ENCODE measurements around the gene OR2F1. TPM values are rescaled to one million over a fixed set of nuclear protein-coding genes. Genes with fewer than 3 reads are reported as not detected.

The OR2F1 gene
- total and polyA plus RNA-seq, 4 donors, result not detected

DNA sequence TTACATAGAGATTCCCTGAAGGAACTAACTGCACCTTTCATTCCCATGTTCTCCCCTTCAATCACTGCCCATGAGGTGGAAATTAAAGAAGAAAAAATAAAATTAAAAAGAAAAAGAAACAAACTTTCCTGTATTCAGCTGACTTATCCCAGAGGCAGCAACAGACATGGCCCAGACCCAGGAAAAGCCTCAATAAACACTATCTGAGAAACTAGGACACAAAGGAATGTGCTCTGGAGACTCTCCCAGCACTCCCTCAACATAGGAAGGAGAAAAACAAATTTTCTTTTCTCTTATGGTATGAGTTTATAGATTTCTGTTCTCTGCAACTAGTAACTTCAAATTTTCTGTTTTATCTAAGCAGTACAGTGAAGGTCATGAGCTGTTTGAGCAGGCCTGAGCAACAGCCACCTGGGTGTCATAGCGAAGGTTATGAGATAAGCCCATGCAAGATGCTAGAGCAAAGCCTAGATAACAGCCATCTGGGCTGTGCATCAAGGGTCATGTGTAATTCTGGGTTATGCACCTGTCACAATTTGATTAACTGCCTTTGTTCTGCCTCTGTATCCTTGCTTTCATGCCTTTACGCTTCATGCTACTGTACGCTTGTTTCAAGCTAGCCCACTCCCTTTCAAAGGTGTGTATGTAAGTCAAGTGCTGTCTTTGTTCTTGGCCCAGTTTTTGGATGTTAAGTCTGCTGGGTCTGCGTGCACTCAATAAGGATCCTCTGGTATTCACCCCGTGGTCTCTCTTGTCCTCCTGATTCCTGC lies 34.5 kb downstream of the OR2F1 start:
- no peaks in the 10 kb centered on the region for H3K27me3 ChIP-seq (ENCODE audit: control insufficient read depth in 1 of 2, insufficient read depth in 2 of 2, low read length in 1 of 2)
- no peaks in the 10 kb centered on the region for H3K9me3 ChIP-seq (ENCODE audit: control insufficient read depth, low read length)
- DNase-seq, result no peak
- H3K36me3 ChIP-seq (ENCODE audit: control insufficient read depth in 1 of 2, insufficient read depth in 2 of 2, low read length in 1 of 2), result no peaks in the 10 kb centered on the region
- WGBS, 2 donors, result 95 to 98% methylated on average over 5 of the region's 5 CpGs
- intact Hi-C loops (cut with DNase I), result no loop called here
- H3K4me1 ChIP-seq (ENCODE audit: control insufficient read depth in 1 of 2, insufficient read depth in 2 of 2, low read length in 2 of 2), result no peaks in the 10 kb centered on the region
- no peak overlapping the region for H3K27ac ChIP-seq (ENCODE audit: low read depth in 1 of 2, low read length in 2 of 2)
- H3K4me3 ChIP-seq (ENCODE audit: low read length in 2 of 2), result no peak overlapping the region
- ATAC-seq (ENCODE audit: low FRiP score), result no peak

DNA sequence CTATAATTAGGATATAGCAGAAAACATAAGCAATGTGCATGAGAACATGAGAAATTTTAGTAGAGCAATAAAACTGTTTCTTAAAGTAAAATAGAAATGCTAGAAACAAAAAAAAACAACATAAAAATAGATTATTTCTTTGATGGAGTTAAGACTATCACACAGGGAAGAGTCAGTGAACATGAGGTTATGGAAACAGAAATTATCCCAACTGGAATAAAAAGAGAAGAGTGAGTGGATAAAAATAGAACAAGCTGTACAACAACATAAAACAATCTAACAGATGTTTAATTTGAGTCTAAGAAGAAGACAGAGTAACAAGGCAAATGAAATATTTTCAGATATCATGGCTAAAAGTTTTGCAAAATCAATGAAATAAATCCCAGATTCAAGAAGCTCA lies 38.0 kb downstream of the OR2F1 start:
- no peaks in the 10 kb centered on the region for H3K36me3 ChIP-seq (ENCODE audit: control insufficient read depth in 1 of 2, insufficient read depth in 2 of 2, low read length in 1 of 2)
- H3K4me1 ChIP-seq (ENCODE audit: control insufficient read depth in 1 of 2, insufficient read depth in 2 of 2, low read length in 2 of 2), result no peaks in the 10 kb centered on the region
- no peak overlapping the region for H3K27ac ChIP-seq (ENCODE audit: low read depth in 1 of 2, low read length in 2 of 2)
- ATAC-seq (ENCODE audit: low FRiP score) (no peak), DNase-seq (no peak)
- no peaks in the 10 kb centered on the region for H3K27me3 ChIP-seq (ENCODE audit: control insufficient read depth in 1 of 2, insufficient read depth in 2 of 2, low read length in 1 of 2)
- no peaks in the 10 kb centered on the region for H3K9me3 ChIP-seq (ENCODE audit: control insufficient read depth, low read length)
- intact Hi-C loops (cut with DNase I), result no loop called here
- no peak overlapping the region for H3K4me3 ChIP-seq (ENCODE audit: low read length in 2 of 2)

GRCh38 chr7:143993924-143994323 lies 39.3 kb downstream of the OR2F1 start:
- intact Hi-C loops (cut with DNase I), result no loop called here
- ATAC-seq (ENCODE audit: low FRiP score), result no peak
- no peaks in the 10 kb centered on the region for H3K4me1 ChIP-seq (ENCODE audit: control insufficient read depth in 1 of 2, insufficient read depth in 2 of 2, low read length in 2 of 2)
- WGBS, 2 donors, result 93% methylated on average over 3 of the region's 3 CpGs
- H3K9me3 ChIP-seq (ENCODE audit: control insufficient read depth, low read length), result no peaks in the 10 kb centered on the region
- H3K27me3 ChIP-seq (ENCODE audit: control insufficient read depth in 1 of 2, insufficient read depth in 2 of 2, low read length in 1 of 2), result no peaks in the 10 kb centered on the region
- H3K36me3 ChIP-seq (ENCODE audit: control insufficient read depth in 1 of 2, insufficient read depth in 2 of 2, low read length in 1 of 2), result no peaks in the 10 kb centered on the region
- no peak for DNase-seq
- no peak overlapping the region for H3K27ac ChIP-seq (ENCODE audit: low read depth in 1 of 2, low read length in 2 of 2)
- H3K4me3 ChIP-seq (ENCODE audit: low read length in 2 of 2), result no peak overlapping the region

DNA sequence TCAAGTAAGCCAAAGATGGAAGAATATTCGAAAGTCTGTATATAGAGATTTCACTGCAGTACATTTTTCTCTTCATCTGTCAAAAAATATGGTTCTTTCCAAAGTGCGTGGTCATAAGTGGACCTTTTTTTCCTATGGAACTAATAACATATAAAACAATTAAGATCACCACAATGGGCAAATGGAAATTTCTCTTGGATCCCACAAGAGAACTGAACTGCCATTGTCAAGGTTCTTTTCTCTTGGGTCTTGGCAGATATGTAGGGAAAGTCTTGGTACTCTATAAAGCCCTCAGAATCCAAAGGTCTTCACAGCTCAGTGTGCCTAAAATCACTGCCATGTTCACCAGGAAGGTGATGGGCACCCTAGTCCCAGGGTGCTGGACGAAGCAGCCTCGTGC lies 45.4 kb downstream of the OR2F1 start, which contains the start of gene OR6B1:
TSS of gene OR6B1 (plus strand) at position 301 of the 400 bp plus-strand sequence. CDS start 3,677 bp downstream, outside the sequence.
- intact Hi-C loops (cut with DNase I), result loop anchor here in 1 of 2 donors (10.0 kb wide), 1 partner anchor 95 kb away; the partner anchor contains the start of gene TCAF1

DNA sequence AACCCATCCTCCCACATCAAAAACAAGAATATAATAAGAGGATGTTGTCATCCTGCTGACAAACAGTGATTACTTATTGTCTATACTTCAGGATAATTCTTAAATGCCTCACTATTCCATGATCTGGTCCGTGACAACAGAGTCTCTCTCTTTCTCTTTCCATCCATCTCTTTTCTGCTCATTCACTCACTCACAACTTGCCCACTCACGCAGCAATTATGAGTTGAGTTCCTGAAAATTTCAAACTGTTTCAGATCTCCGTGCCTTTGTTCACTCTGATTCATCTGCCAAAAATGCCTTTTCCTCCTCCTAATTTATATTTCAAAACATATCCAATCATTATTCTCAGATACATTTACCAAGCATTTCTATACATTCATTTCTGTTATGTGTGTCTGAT lies 46.9 kb downstream of the OR2F1 start:
- ATAC-seq (ENCODE audit: low FRiP score), result no peak
- no peak overlapping the region for H3K27ac ChIP-seq (ENCODE audit: low read depth in 1 of 2, low read length in 2 of 2)
- H3K9me3 ChIP-seq (ENCODE audit: control insufficient read depth, low read length), result no peaks in the 10 kb centered on the region
- H3K4me1 ChIP-seq (ENCODE audit: control insufficient read depth in 1 of 2, insufficient read depth in 2 of 2, low read length in 2 of 2), result no peaks in the 10 kb centered on the region
- H3K27me3 ChIP-seq (ENCODE audit: control insufficient read depth in 1 of 2, insufficient read depth in 2 of 2, low read length in 1 of 2), result no peaks in the 10 kb centered on the region
- intact Hi-C loops (cut with DNase I), result loop anchor here in 1 of 2 donors (10.0 kb wide), 1 partner anchor 97 kb away; the partner anchor contains the start of gene TCAF1
- H3K4me3 ChIP-seq (ENCODE audit: low read length in 2 of 2), result no peak overlapping the region
- no peak for DNase-seq
- WGBS, 2 donors, result 53 to 54% methylated on average over 3 of the region's 3 CpGs
- H3K36me3 ChIP-seq (ENCODE audit: control insufficient read depth in 1 of 2, insufficient read depth in 2 of 2, low read length in 1 of 2), result no peaks in the 10 kb centered on the region

More for the DNA sequence above, 45.4 kb downstream of the OR2F1 start, which contains the start of gene OR6B1:
- Histone ChIP-seq H3K9me3 (ENCODE audit: control insufficient read depth, low read length) (no peaks in the 10 kb centered on the region), H3K36me3 (ENCODE audit: control insufficient read depth in 1 of 2, insufficient read depth in 2 of 2, low read length in 1 of 2) (no peaks in the 10 kb centered on the region), H3K4me1 (ENCODE audit: control insufficient read depth in 1 of 2, insufficient read depth in 2 of 2, low read length in 2 of 2) (no peaks in the 10 kb centered on the region), H3K4me3 (ENCODE audit: low read length in 2 of 2) (no peak within 1 kb of the TSS), H3K27ac (ENCODE audit: low read depth in 1 of 2, low read length in 2 of 2) (no peak within 1 kb of the TSS), H3K27me3 (ENCODE audit: control insufficient read depth in 1 of 2, insufficient read depth in 2 of 2, low read length in 1 of 2) (no peaks in the 10 kb centered on the region)
- no peak for DNase-seq
- no peak for ATAC-seq (ENCODE audit: low FRiP score)
- 92 to 93% methylated on average over 4 of the region's 4 CpGs for WGBS, 2 donors

- H3K9me3 ChIP-seq (ENCODE audit: control insufficient read depth, low read length), result no peaks in the 10 kb centered on the region
- DNase-seq (no peak), ATAC-seq (ENCODE audit: low FRiP score) (no peak)
- H3K27ac ChIP-seq (ENCODE audit: low read depth in 1 of 2, low read length in 2 of 2), result no peak overlapping the region
- no peaks in the 10 kb centered on the region for H3K4me1 ChIP-seq (ENCODE audit: control insufficient read depth in 1 of 2, insufficient read depth in 2 of 2, low read length in 2 of 2)
- H3K27me3 ChIP-seq (ENCODE audit: control insufficient read depth in 1 of 2, insufficient read depth in 2 of 2, low read length in 1 of 2), result no peaks in the 10 kb centered on the region
- WGBS, 2 donors, result 88 to 91% methylated on average over 5 of the region's 5 CpGs
- intact Hi-C loops (cut with DNase I), result loop anchor here in 1 of 2 donors (10.0 kb wide), 1 partner anchor 100 kb away; the partner anchor contains the start of gene TCAF1
- H3K36me3 ChIP-seq (ENCODE audit: control insufficient read depth in 1 of 2, insufficient read depth in 2 of 2, low read length in 1 of 2), result no peaks in the 10 kb centered on the region
- H3K4me3 ChIP-seq (ENCODE audit: low read length in 2 of 2), result no peak overlapping the region
Observed at GRCh38 chr7:144004703-144005102, 50.1 kb downstream of the OR2F1 start.

- no peak overlapping the region for H3K4me3 ChIP-seq (ENCODE audit: low read length in 2 of 2)
- no peaks in the 10 kb centered on the region for H3K4me1 ChIP-seq (ENCODE audit: control insufficient read depth in 1 of 2, insufficient read depth in 2 of 2, low read length in 2 of 2)
- no peaks in the 10 kb centered on the region for H3K27me3 ChIP-seq (ENCODE audit: control insufficient read depth in 1 of 2, insufficient read depth in 2 of 2, low read length in 1 of 2)
- 63 to 66% methylated on average over 1 of the region's 1 CpG for WGBS, 2 donors
- no peaks in the 10 kb centered on the region for H3K9me3 ChIP-seq (ENCODE audit: control insufficient read depth, low read length)
- intact Hi-C loops (cut with DNase I), result loop anchor here in 1 of 2 donors (10.0 kb wide), 1 partner anchor 101 kb away; the partner anchor contains the start of gene TCAF1
- no peaks in the 10 kb centered on the region for H3K36me3 ChIP-seq (ENCODE audit: control insufficient read depth in 1 of 2, insufficient read depth in 2 of 2, low read length in 1 of 2)
- H3K27ac ChIP-seq (ENCODE audit: low read depth in 1 of 2, low read length in 2 of 2), result no peak overlapping the region
- DNase-seq (no peak), ATAC-seq (ENCODE audit: low FRiP score) (no peak)
Observed at GRCh38 chr7:144006029-144006691, 51.5 kb downstream of the OR2F1 start.

DNA sequence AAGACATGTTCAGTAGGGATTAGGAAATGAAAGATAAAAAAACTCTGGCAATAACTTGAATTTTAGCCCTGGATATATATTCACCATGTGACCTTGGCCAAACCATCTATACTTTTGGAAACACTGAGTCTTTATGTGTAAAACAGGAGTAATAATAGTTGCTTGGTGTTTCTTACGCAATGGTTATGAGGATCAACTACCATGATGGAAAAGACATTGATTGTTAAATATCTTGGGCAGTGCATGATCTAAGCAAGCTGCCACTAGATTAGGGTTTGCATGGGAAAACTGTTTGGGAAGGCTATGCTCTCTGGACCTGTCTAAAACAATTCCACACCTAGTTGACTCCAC lies 52.0 kb downstream of the OR2F1 start:
- DNase-seq, result no peak
- no peak for ATAC-seq (ENCODE audit: low FRiP score)
- Histone ChIP-seq H3K36me3 (ENCODE audit: control insufficient read depth in 1 of 2, insufficient read depth in 2 of 2, low read length in 1 of 2) (no peaks in the 10 kb centered on the region), H3K9me3 (ENCODE audit: control insufficient read depth, low read length) (no peaks in the 10 kb centered on the region), H3K4me3 (ENCODE audit: low read length in 2 of 2) (no peak overlapping the region), H3K27ac (ENCODE audit: low read depth in 1 of 2, low read length in 2 of 2) (no peak overlapping the region), H3K27me3 (ENCODE audit: control insufficient read depth in 1 of 2, insufficient read depth in 2 of 2, low read length in 1 of 2) (no peaks in the 10 kb centered on the region), H3K4me1 (ENCODE audit: control insufficient read depth in 1 of 2, insufficient read depth in 2 of 2, low read length in 2 of 2) (no peaks in the 10 kb centered on the region)
- WGBS, 2 donors, result 96 to 97% methylated on average over 1 of the region's 1 CpG
- intact Hi-C loops (cut with DNase I), result loop anchor here in 1 of 2 donors (10.0 kb wide), 1 partner anchor 102 kb away; the partner anchor contains the start of gene TCAF1

Measured in aorta (tissue), 5 donors.